ENCODE data around the gene SKA2.
"Not testable (repeated sequence)": the region's sequence is repeated elsewhere in the genome, so short reads cannot be mapped to it uniquely, and the experiment has no call there.

The SKA2 gene

GRCh38 chr17:59154721-59155438 lies at the start of gene SKA2:
TSS of gene SKA2 (minus strand) at chr17:59155186. CDS start at chr17:59155163, 23 bp downstream.
- no peak for DNase-seq

- no peak for DNase-seq
Measured at GRCh38 chr17:59202320-59202719, 47.3 kb upstream of the SKA2 start.

GRCh38 chr17:59199398-59199797 lies 44.4 kb upstream of the SKA2 start:
- no peak for DNase-seq

- DNase-seq: no peak
Measured at GRCh38 chr17:59193336-59193862, 38.4 kb upstream of the SKA2 start.

GRCh38 chr17:59190806-59191205 lies 35.8 kb upstream of the SKA2 start:
- DNase-seq: no peak

GRCh38 chr17:59186850-59187249 lies 31.9 kb upstream of the SKA2 start:
- DNase-seq: no peak

GRCh38 chr17:59185997-59186396 lies 31.0 kb upstream of the SKA2 start:
- no peak for DNase-seq

GRCh38 chr17:59181481-59181880 lies 26.5 kb upstream of the SKA2 start:
- DNase-seq: no peak

GRCh38 chr17:59180626-59181025 lies 25.6 kb upstream of the SKA2 start:
- no peak for DNase-seq

- DNase-seq: not testable (repeated sequence)
Measured at GRCh38 chr17:59179601-59180000, 24.6 kb upstream of the SKA2 start.

- DNase-seq: no peak
Measured at GRCh38 chr17:59178266-59178985, 23.4 kb upstream of the SKA2 start.

GRCh38 chr17:59175076-59175475 lies 20.1 kb upstream of the SKA2 start:
- no peak for DNase-seq

GRCh38 chr17:59174671-59175070 lies 19.7 kb upstream of the SKA2 start:
- no peak for DNase-seq

GRCh38 chr17:59172436-59173004 lies 17.5 kb upstream of the SKA2 start:
- no peak for DNase-seq

GRCh38 chr17:59167571-59168001 lies 12.6 kb upstream of the SKA2 start:
- no peak for DNase-seq

GRCh38 chr17:59165933-59166342 lies 11.0 kb upstream of the SKA2 start:
- DNase-seq: no peak

GRCh38 chr17:59161477-59161876 lies 6.5 kb upstream of the SKA2 start:
- no peak for DNase-seq

GRCh38 chr17:59160157-59161025 lies 5.4 kb upstream of the SKA2 start:
- no peak for DNase-seq

GRCh38 chr17:59155439-59156177 lies 622 bp upstream of the SKA2 start, which contains the start of gene PRR11:
TSS of gene PRR11 (plus strand) at chr17:59155746. CDS start at chr17:59169753, 14,007 bp downstream.
- DNase-seq: no peak

- DNase-seq: no peak
Measured at GRCh38 chr17:59154292-59154720, 680 bp downstream of the SKA2 start.

- no peak for DNase-seq
Measured at GRCh38 chr17:59152925-59153324, 2.1 kb downstream of the SKA2 start.

- no peak for DNase-seq
Measured at GRCh38 chr17:59151591-59151990, 3.4 kb downstream of the SKA2 start.

All from 8988T (cell line).